BJ (cell line): ENCODE results near the gene PKDCC. TPM values are rescaled to one million over a fixed set of nuclear protein-coding genes. Genes with fewer than 3 reads are reported as not detected.

Experiments
- CTCF ChIA-PET: fragments of 350-600 bp; formaldehyde crosslinking; extraction: SDS; loops from one replicate; lab custom pipeline; 2021; ENCODE audit warnings: antibody characterized with exemption, inconsistent platforms; lab: Yijun Ruan, JAX
- POLR2A ChIA-PET: fragments of 300-600 bp; sonication (Branson Sonifier 250); formaldehyde crosslinking; extraction: SDS; loops from one replicate; lab custom pipeline; 2021; ENCODE audit warnings: antibody characterized with exemption; lab: Charles Lee
- DNase-seq: peaks from one replicate; pipeline ENCODE4 v3.0.0-alpha.2; 2011; ENCODE audit warnings: low read depth
- H3K27me3 ChIP-seq: 2 replicates; pipeline ENCODE4 v1.6.0; 2011; ENCODE audit warnings: low read length; ENCODE audit not compliant: control insufficient read depth, insufficient read depth
- H3K36me3 ChIP-seq: 2 replicates; pipeline ENCODE4 v1.5.1; 2011; ENCODE audit warnings: low read length; ENCODE audit not compliant: control insufficient read depth, insufficient read depth
- H3K4me3 ChIP-seq: 2 replicates; pipeline ENCODE4 v1.5.1; 2011; ENCODE audit warnings: low read depth, mild to moderate bottlenecking, control low read depth, low read length
- CTCF ChIP-seq: IDR thresholded peaks from 2 replicates; pipeline ENCODE4 v1.5.1; 2011; ENCODE audit warnings: low read depth, mild to moderate bottlenecking, control low read depth, inconsistent platforms, low read length, moderate library complexity; ENCODE audit not compliant: insufficient read depth
- polyA plus RNA-seq: library from polyadenylated mRNA; depleted of rRNA; stranded (reverse); fragments of >200 nt; gene quantifications from 2 replicates; pipeline ENCODE4 v1.2.3, GENCODE V29; 2011

Gene PKDCC
- polyA plus RNA-seq, 1 experiment = 6.6 TPM

- no peak for TF ChIP-seq CTCF
- CTCF ChIA-PET = no interaction called here
- no peaks in the 10 kb centered on the region for H3K36me3 ChIP-seq
- no peak for DNase-seq
- no peak overlapping the region for H3K4me3 ChIP-seq
- POLR2A ChIA-PET = no interaction called here
- H3K27me3 ChIP-seq = peaks cover 3% of the 10 kb centered on the region
Measured at GRCh38 chr2:42025151-42025582, 22.7 kb upstream of the PKDCC start.

GRCh38 chr2:42026272-42026671 is 21.5 kb upstream of the PKDCC start:
- peaks cover 5% of the 10 kb centered on the region for H3K27me3 ChIP-seq
- TF ChIP-seq CTCF = no peak
- ChIA-PET CTCF (no interaction called here), POLR2A (no interaction called here)
- no peak for DNase-seq
- H3K4me3 ChIP-seq = no peak overlapping the region
- no peaks in the 10 kb centered on the region for H3K36me3 ChIP-seq

GRCh38 chr2:42028571-42029148 is 19.2 kb upstream of the PKDCC start:
- Histone ChIP-seq H3K4me3 (no peak overlapping the region), H3K36me3 (no peaks in the 10 kb centered on the region), H3K27me3 (peaks cover 4% of the 10 kb centered on the region; the same call in 1 of the 2 replicates)
- TF ChIP-seq CTCF = no peak
- no peak for DNase-seq
- CTCF ChIA-PET = no interaction called here
- POLR2A ChIA-PET = no interaction called here

GRCh38 chr2:42029171-42029570 is 18.6 kb upstream of the PKDCC start:
- CTCF ChIA-PET = no interaction called here
- no peak for TF ChIP-seq CTCF
- no peaks in the 10 kb centered on the region for H3K36me3 ChIP-seq
- no peak overlapping the region for H3K4me3 ChIP-seq
- no peak for DNase-seq
- POLR2A ChIA-PET = no interaction called here
- peaks cover 4% of the 10 kb centered on the region; the same call in 1 of the 2 replicates for H3K27me3 ChIP-seq

- H3K36me3 ChIP-seq = no peaks in the 10 kb centered on the region
- no peak for DNase-seq
- no peak for TF ChIP-seq CTCF
- H3K4me3 ChIP-seq = no peak overlapping the region
- peaks cover 6% of the 10 kb centered on the region; the same call in 1 of the 2 replicates for H3K27me3 ChIP-seq
- POLR2A ChIA-PET = no interaction called here
- CTCF ChIA-PET = no interaction called here
Measured at GRCh38 chr2:42029639-42030199, 18.1 kb upstream of the PKDCC start.
